Measurements from ENCODE around the gene B3GNT5. TPM values are rescaled to one million over a fixed set of nuclear protein-coding genes. Genes with fewer than 3 reads are reported as not detected.
"Not testable (repeated sequence)": the region's sequence is repeated elsewhere in the genome, so short reads cannot be mapped to it uniquely, and the experiment has no call there.

Gene B3GNT5
- total and polyA plus RNA-seq, 7 donors = 12.1 to 98.9 (median 54.7) TPM

DNA sequence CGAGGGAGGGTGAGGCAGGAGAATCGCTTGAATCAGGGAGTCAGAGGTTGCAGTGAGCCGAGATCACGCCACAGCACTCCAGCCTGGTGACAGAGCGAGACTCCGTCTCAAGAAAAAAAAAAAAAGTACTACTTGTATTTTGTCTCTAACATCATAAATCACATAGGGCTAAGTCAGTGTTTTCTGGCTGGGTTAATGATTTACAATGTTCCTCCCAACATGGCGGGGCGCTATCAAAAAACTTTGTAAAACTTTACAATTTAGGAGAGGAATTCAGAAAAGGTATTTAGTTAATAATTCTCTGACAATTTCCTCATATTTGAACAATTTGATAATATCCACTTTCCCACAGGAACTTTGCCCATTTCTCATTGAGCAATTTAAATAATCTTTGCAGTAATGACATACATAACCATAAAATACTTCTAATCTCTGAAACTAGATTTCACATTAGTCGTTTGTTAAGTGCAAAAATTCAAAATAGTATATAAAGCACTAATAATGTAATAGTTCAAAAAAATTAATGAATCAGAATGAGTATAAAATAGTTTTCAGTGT, 26.6 kb upstream of the B3GNT5 start:
- Histone ChIP-seq H3K36me3 (ENCODE audit: insufficient read depth in 1 of 2, low read depth in 1 of 2) (peaks cover 0 to 4% of the 10 kb centered on the region in 2 donors), H3K4me1 (no peaks in the 10 kb centered on the region), H3K9me3 (no peaks in the 10 kb centered on the region), H3K27me3 (ENCODE audit: insufficient read depth in 3 of 3, low read length in 2 of 3) (no peaks in the 10 kb centered on the region), H3K27ac (no peak overlapping the region), H3K4me3 (no peak overlapping the region)
- 84 to 95% (median 94%) methylated on average over 9 of the region's 9 CpGs for WGBS, 3 donors
- intact Hi-C loops (cut with DNase I) = no loop called here
- no peak for ATAC-seq
- DNase-seq = no peak
- TF ChIP-seq, protein P1, sequence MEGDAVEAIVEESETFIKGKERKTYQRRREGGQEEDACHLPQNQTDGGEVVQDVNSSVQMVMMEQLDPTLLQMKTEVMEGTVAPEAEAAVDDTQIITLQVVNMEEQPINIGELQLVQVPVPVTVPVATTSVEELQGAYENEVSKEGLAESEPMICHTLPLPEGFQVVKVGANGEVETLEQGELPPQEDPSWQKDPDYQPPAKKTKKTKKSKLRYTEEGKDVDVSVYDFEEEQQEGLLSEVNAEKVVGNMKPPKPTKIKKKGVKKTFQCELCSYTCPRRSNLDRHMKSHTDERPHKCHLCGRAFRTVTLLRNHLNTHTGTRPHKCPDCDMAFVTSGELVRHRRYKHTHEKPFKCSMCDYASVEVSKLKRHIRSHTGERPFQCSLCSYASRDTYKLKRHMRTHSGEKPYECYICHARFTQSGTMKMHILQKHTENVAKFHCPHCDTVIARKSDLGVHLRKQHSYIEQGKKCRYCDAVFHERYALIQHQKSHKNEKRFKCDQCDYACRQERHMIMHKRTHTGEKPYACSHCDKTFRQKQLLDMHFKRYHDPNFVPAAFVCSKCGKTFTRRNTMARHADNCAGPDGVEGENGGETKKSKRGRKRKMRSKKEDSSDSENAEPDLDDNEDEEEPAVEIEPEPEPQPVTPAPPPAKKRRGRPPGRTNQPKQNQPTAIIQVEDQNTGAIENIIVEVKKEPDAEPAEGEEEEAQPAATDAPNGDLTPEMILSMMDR (IDR thresholded peaks at IDR 0.05) = no peak

DNA sequence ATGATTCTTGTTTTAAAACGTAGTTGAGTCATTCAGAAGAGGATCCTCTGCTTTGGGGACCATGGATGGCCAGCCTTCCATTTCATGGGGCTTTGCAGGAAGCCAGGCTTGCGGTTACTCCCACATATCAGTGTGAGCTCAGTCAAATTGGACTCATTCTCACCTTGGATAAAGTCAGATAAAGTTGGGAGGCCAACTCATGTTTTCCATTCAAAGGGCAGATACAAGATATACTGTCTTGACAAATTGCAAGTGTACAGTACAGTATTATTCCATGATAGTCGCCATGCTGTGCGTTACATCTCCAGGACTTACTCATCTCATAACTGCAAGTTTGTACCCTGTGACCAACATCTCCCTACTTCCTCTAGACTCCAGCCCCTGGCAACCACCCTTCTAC, 25.5 kb upstream of the B3GNT5 start:
- no peaks in the 10 kb centered on the region for H3K27me3 ChIP-seq (ENCODE audit: insufficient read depth in 3 of 3, low read length in 2 of 3)
- H3K9me3 ChIP-seq = no peaks in the 10 kb centered on the region
- DNase-seq = no peak
- H3K4me1 ChIP-seq = no peaks in the 10 kb centered on the region
- H3K36me3 ChIP-seq (ENCODE audit: insufficient read depth in 1 of 2, low read depth in 1 of 2) = peaks cover 0 to 4% of the 10 kb centered on the region in 2 donors
- WGBS, 3 donors = 90 to 94% (median 91%) methylated on average over 4 of the region's 4 CpGs
- H3K27ac ChIP-seq = no peak overlapping the region
- intact Hi-C loops (cut with DNase I) = no loop called here
- H3K4me3 ChIP-seq = no peak overlapping the region
- TF ChIP-seq, protein P1 (IDR thresholded peaks at IDR 0.05) = no peak
- ATAC-seq = no peak

DNA sequence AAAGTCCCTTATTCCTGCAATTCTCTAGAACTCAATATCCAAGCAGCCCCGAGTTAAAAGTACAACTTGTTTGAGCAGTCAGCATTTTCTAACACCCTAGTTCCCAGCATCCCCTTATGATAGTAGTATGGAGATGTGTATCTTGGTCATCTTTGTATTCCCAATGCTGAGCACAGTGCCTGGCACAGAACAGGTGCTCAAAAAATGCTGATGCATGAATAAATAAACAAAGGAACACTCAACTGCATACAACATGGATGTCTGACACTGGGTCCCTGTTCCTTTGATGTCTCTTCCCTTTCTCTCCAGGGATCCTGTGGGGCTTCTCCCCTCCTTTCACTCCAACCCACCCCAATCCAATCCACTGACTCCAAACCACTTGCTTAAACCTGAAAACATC, 23.9 kb upstream of the B3GNT5 start:
- Histone ChIP-seq H3K4me3 (no peak overlapping the region), H3K27me3 (ENCODE audit: insufficient read depth in 3 of 3, low read length in 2 of 3) (no peaks in the 10 kb centered on the region), H3K9me3 (no peaks in the 10 kb centered on the region), H3K27ac (no peak overlapping the region), H3K4me1 (no peaks in the 10 kb centered on the region), H3K36me3 (ENCODE audit: insufficient read depth in 1 of 2, low read depth in 1 of 2) (peaks cover 0 to 4% of the 10 kb centered on the region in 2 donors)
- intact Hi-C loops (cut with DNase I) = no loop called here
- TF ChIP-seq, protein P1 (IDR thresholded peaks at IDR 0.05) = no peak
- no peak for DNase-seq
- no peak for ATAC-seq
- WGBS, 3 donors = 80 to 95% (median 91%) methylated on average over 1 of the region's 1 CpG

DNA sequence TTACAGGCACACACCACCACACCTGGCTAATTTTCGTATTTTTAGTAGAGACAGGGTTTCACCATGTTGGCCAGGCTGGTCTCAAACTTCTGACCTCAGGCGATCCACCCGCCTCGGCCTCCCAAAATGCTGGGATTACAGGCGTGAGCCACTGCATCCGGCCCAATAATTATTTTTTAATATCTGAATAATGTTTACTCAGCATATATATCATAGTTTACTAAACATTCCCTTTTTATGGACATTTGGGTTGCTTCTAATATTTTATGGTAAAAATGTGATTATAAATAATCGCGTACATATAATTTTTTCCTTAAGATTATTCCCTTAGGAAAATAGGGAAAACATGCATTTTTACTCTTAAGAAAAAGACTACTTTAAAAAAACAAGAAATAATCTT, 22.8 kb upstream of the B3GNT5 start:
- DNase-seq; ATAC-seq; H3K27ac ChIP-seq; H3K4me1 ChIP-seq; H3K36me3 ChIP-seq (ENCODE audit: insufficient read depth in 1 of 2, low read depth in 1 of 2); H3K9me3 ChIP-seq; H3K27me3 ChIP-seq (ENCODE audit: insufficient read depth in 3 of 3, low read length in 2 of 3); H3K4me3 ChIP-seq; intact Hi-C loops (cut with DNase I): not testable (repeated sequence)
- 92 to 95% (median 93%) methylated on average over 8 of the region's 8 CpGs for WGBS, 3 donors

DNA sequence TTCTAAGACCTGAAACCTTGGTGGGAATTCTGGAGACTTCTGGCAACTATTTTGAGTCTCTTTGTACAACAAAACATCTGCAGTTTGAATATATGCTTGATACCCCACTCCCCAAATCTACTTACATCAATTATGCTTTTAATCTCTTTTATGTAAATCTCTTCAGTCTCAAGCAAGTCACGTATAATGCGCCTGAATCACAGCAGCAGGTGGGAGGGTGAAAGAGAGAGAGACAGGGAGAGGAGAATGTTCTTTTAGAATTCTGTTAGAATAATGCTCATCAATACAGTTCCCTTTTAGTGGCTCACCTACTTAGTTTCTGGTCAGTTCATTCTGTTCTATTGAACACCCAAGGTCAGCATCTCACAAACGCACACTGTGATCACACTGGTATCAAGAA, 22.2 kb upstream of the B3GNT5 start:
- Histone ChIP-seq H3K27ac (no peak overlapping the region), H3K4me1 (no peaks in the 10 kb centered on the region), H3K9me3 (no peaks in the 10 kb centered on the region), H3K36me3 (ENCODE audit: insufficient read depth in 1 of 2, low read depth in 1 of 2) (peaks cover 0 to 4% of the 10 kb centered on the region in 2 donors), H3K4me3 (no peak overlapping the region), H3K27me3 (ENCODE audit: insufficient read depth in 3 of 3, low read length in 2 of 3) (no peaks in the 10 kb centered on the region)
- TF ChIP-seq, protein P1 (IDR thresholded peaks at IDR 0.05) = no peak
- WGBS, 3 donors = 90 to 97% (median 95%) methylated on average over 3 of the region's 3 CpGs
- ATAC-seq = no peak
- DNase-seq = no peak
- intact Hi-C loops (cut with DNase I) = no loop called here

Measured in psoas muscle (tissue), 8 donors.